Measurements from ENCODE around the gene DENND5B.
"Not testable (repeated sequence)": the region's sequence is repeated elsewhere in the genome, so short reads cannot be mapped to it uniquely, and the experiment has no call there.

DENND5B gene

GRCh38 chr12:31591380-31591901 lies 505 bp upstream of the DENND5B start:
- no peak for DNase-seq (ENCODE audit: low read depth)

- peak; percentile 5 for DNase-seq (ENCODE audit: low read depth)
Observed at GRCh38 chr12:31589904-31590641, 863 bp downstream of the DENND5B start.

- DNase-seq (ENCODE audit: low read depth) = peak; percentile 5
Observed at GRCh38 chr12:31589598-31589903, 1.4 kb downstream of the DENND5B start.

- no peak for DNase-seq (ENCODE audit: low read depth)
Observed at GRCh38 chr12:31588976-31589375, 2.0 kb downstream of the DENND5B start.

- DNase-seq (ENCODE audit: low read depth) = no peak
Observed at GRCh38 chr12:31586728-31587127, 4.2 kb downstream of the DENND5B start.

- no peak for DNase-seq (ENCODE audit: low read depth)
Observed at GRCh38 chr12:31585895-31586294, 5.0 kb downstream of the DENND5B start.

- no peak for DNase-seq (ENCODE audit: low read depth)
Observed at GRCh38 chr12:31585271-31585670, 5.7 kb downstream of the DENND5B start.

GRCh38 chr12:31584782-31585181 lies 6.2 kb downstream of the DENND5B start:
- no peak for DNase-seq (ENCODE audit: low read depth)

- no peak for DNase-seq (ENCODE audit: low read depth)
Observed at GRCh38 chr12:31583878-31584277, 7.1 kb downstream of the DENND5B start.

GRCh38 chr12:31582155-31582554 lies 8.8 kb downstream of the DENND5B start:
- DNase-seq (ENCODE audit: low read depth) = no peak

- DNase-seq (ENCODE audit: low read depth) = no peak
Observed at GRCh38 chr12:31578632-31579031, 12.3 kb downstream of the DENND5B start.

GRCh38 chr12:31574803-31575575 lies 15.9 kb downstream of the DENND5B start:
- DNase-seq (ENCODE audit: low read depth) = no peak

- not testable (repeated sequence) for DNase-seq (ENCODE audit: low read depth)
Observed at GRCh38 chr12:31574367-31574766, 16.6 kb downstream of the DENND5B start.

GRCh38 chr12:31572900-31573600 lies 17.9 kb downstream of the DENND5B start:
- no peak for DNase-seq (ENCODE audit: low read depth)

GRCh38 chr12:31570880-31571279 lies 20.1 kb downstream of the DENND5B start:
- DNase-seq (ENCODE audit: low read depth) = no peak

GRCh38 chr12:31569517-31569916 lies 21.4 kb downstream of the DENND5B start:
- not testable (repeated sequence) for DNase-seq (ENCODE audit: low read depth)

- no peak for DNase-seq (ENCODE audit: low read depth)
Observed at GRCh38 chr12:31568498-31568897, 22.4 kb downstream of the DENND5B start.

GRCh38 chr12:31567029-31567428 lies 23.9 kb downstream of the DENND5B start:
- DNase-seq (ENCODE audit: low read depth) = no peak

- no peak for DNase-seq (ENCODE audit: low read depth)
Observed at GRCh38 chr12:31566547-31566946, 24.4 kb downstream of the DENND5B start.

GRCh38 chr12:31562594-31563328 lies 28.2 kb downstream of the DENND5B start:
- DNase-seq (ENCODE audit: low read depth) = no peak

- DNase-seq (ENCODE audit: low read depth) = no peak
Observed at GRCh38 chr12:31560516-31560915, 30.4 kb downstream of the DENND5B start.

GRCh38 chr12:31558521-31558920 lies 32.4 kb downstream of the DENND5B start:
- no peak for DNase-seq (ENCODE audit: low read depth)
